Small intestine (tissue), 7 donors: ENCODE data around the gene OLA1. TPM values are rescaled to one million over a fixed set of nuclear protein-coding genes. Genes with fewer than 3 reads are reported as not detected.
A peak's percentile ranks its signal among the peaks of the same experiment; 100 is the strongest.

Source experiments
- DNase-seq, 2 donors: peaks; one replicate each; pipeline versions ENCODE4 v3.0.0 to v3.0.0-alpha.2; 2013
- FAIRE-seq: peaks from 2 replicates; lab custom pipeline; 2012; peaks lifted over from hg19 to GRCh38; lab: Jason Lieb, UNC
- H3K27ac ChIP-seq, 3 donors: one replicate each; pipeline ENCODE4 v1.5.1; 2013; ENCODE audit warnings: low read length in 2 of 3, mild to moderate bottlenecking in 2 of 3, control low read depth in 1 of 3, inconsistent platforms in 1 of 3, low read depth in 1 of 3, moderate library complexity in 1 of 3
- H3K27me3 ChIP-seq, 3 donors: one replicate each; pipeline ENCODE4 v1.6.1; 2013; ENCODE audit warnings: low read length in 3 of 3, inconsistent platforms in 1 of 3; ENCODE audit not compliant: control insufficient read depth in 3 of 3, insufficient read depth in 3 of 3
- H3K36me3 ChIP-seq, 3 donors: one replicate each; pipeline ENCODE4 v1.6.1; 2013; ENCODE audit warnings: low read length in 3 of 3, inconsistent platforms in 1 of 3, low read depth in 1 of 3, mild to moderate bottlenecking in 1 of 3, moderate library complexity in 1 of 3; ENCODE audit not compliant: control insufficient read depth in 3 of 3, insufficient read depth in 2 of 3
- H3K4me1 ChIP-seq, 3 donors: one replicate each; pipeline ENCODE4 v1.6.1; 2013; ENCODE audit warnings: low read length in 2 of 3, inconsistent platforms in 1 of 3, low read depth in 1 of 3, mild to moderate bottlenecking in 1 of 3, moderate library complexity in 1 of 3; ENCODE audit not compliant: control insufficient read depth in 3 of 3, insufficient read depth in 2 of 3
- H3K4me3 ChIP-seq, 3 donors: one replicate each; pipeline ENCODE4 v1.5.1; 2013; ENCODE audit warnings: low read length in 3 of 3, control low read depth in 1 of 3, inconsistent platforms in 1 of 3, low read depth in 1 of 3, mild to moderate bottlenecking in 1 of 3, moderate library complexity in 1 of 3
- H3K9me3 ChIP-seq, 2 donors: one replicate each; pipeline ENCODE4 v1.6.1; 2013; ENCODE audit warnings: low read depth in 1 of 2, low read length in 1 of 2; ENCODE audit not compliant: control insufficient read depth in 2 of 2, insufficient read depth in 1 of 2
- WGBS, 3 donors: extraction: QIAGEN DNeasy Blood & Tissue Kit; methylation state at CpG; one replicate each; pipeline ENCODE4 v1.1.7; 2013; 5-methylcytosine and 5-hydroxymethylcytosine counted together
- polyA plus RNA-seq, 4 donors: library from polyadenylated mRNA; stranded (reverse) in 3 of 4; unstranded in 1 of 4; fragments of 200-250 nt in 3 of 4; fragments of 120-200 nt in 1 of 4; gene quantifications; one replicate each; pipeline versions ENCODE4 v1.2.1 to v1.2.3, GENCODE V29; 2013
- donor health status: healthy with polysubstance abuse.
- donor health status: control.
- donor health status: control.
- donor health status: Bipolar disorder and iron deficiency.
- donor health status: healthy.

Gene OLA1
- polyA plus RNA-seq, 4 donors: 60.3 to 148 (median 92.0) TPM

DNA sequence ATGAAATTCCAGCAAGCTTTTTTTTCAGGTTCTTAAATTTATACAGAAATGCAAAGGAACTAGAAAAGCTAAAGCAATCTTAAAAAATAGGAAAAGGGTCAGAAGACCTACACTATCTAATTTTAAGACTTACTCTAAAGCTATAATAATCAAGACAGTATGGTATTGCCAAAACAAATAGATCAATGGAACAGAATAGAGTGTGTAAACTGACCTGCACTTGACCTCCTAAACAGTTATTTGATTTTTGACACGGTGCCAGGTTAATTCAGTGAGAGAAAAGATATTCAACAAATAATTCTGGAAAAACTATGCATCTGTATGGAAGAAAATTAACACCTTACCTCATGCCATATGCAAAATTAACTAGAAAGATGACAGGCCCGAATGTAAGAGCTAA lies 73.6 kb downstream of the OLA1 start:
- DNase-seq (no peak), FAIRE-seq (no peak)
- peaks cover 0 to 21% of the 10 kb centered on the region in 2 donors for H3K9me3 ChIP-seq
- no peaks in the 10 kb centered on the region for H3K4me1 ChIP-seq
- peaks cover 0 to 16% (median 0%) of the 10 kb centered on the region in 3 donors for H3K36me3 ChIP-seq
- H3K4me3 ChIP-seq: no peak overlapping the region
- 82 to 86% (median 84%) methylated on average over 2 of the region's 2 CpGs for WGBS, 3 donors
- H3K27ac ChIP-seq: no peak overlapping the region
- H3K27me3 ChIP-seq: no peaks in the 10 kb centered on the region

DNA sequence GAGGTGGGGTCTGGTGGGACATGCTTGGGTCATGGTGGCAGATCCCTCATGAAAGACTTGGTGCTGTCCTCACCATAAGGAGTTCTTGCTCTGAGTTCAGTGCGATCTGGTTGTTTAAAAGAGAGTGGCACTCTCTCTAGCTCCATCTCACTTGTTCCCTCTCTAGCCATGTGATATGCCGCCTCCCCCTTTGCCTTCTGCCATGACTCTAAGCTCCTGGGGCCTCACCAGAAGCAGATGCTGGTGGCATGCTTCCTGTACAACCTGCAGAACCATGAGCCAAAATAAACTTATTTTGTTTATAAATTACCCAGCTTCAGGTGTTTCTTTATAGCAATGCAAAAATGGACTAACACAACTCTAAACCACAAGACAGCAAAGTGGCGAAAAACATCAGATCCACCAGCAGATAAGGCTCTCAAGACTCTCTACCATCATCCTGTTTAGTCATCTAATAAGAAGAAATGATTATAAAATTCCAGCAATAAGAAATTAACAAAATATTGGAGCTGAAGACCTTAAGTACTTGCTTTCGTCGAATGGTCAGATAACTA lies 75.5 kb downstream of the OLA1 start:
- peaks cover 0 to 16% (median 0%) of the 10 kb centered on the region in 3 donors for H3K36me3 ChIP-seq
- no peak for FAIRE-seq
- no peak for DNase-seq
- H3K9me3 ChIP-seq: peaks cover 0 to 29% of the 10 kb centered on the region in 2 donors
- H3K27me3 ChIP-seq: no peaks in the 10 kb centered on the region
- 82 to 96% (median 91%) methylated on average over 5 of the region's 5 CpGs for WGBS, 3 donors
- H3K27ac ChIP-seq: no peak overlapping the region
- H3K4me3 ChIP-seq: no peak overlapping the region
- no peaks in the 10 kb centered on the region for H3K4me1 ChIP-seq

DNA sequence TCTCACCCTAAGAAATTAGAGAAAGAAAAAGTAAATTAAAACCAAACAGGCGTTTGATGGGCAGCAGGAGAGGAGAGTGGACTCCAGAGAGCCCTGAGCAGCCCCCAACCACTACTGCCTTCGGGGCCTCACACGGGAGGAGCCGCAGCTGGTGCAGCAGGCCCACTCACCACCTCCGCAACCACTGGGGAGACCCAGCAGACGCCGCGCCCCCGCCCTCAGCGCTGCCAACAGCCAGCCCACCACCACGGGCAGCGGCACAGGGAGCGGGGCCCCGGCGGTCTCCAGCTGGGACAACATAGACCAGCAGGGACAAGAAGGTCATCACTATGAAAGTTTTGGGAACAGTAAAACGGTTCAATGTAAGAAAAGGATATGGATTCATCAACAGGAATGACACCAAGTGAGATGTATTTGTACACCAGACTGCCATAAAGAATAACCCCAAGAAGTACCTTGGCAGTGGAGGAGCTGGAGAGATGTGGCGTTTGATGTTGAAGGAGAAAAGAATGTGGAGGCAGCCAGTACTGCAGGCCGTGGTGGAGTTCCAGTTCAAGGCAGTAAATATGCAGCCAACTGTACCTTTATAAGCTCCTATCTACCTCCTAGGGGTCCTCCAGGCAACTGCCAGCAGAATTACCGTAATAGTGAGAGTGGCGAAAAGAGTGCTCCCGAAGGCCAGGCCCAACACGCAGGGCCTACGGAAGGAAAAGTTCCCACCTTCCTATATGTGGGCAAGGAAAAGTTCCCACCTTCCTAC lies 76.5 kb downstream of the OLA1 start:
- DNase-seq (no peak), FAIRE-seq (no peak)
- H3K4me1 ChIP-seq: no peaks in the 10 kb centered on the region
- no peak overlapping the region for H3K4me3 ChIP-seq
- WGBS, 3 donors: 97 to 99% (median 98%) methylated on average over 23 of the region's 23 CpGs
- no peak overlapping the region for H3K27ac ChIP-seq
- H3K27me3 ChIP-seq: no peaks in the 10 kb centered on the region
- H3K9me3 ChIP-seq: peaks cover 0 to 30% of the 10 kb centered on the region in 2 donors
- H3K36me3 ChIP-seq: peaks cover 0 to 16% (median 0%) of the 10 kb centered on the region in 3 donors

DNA sequence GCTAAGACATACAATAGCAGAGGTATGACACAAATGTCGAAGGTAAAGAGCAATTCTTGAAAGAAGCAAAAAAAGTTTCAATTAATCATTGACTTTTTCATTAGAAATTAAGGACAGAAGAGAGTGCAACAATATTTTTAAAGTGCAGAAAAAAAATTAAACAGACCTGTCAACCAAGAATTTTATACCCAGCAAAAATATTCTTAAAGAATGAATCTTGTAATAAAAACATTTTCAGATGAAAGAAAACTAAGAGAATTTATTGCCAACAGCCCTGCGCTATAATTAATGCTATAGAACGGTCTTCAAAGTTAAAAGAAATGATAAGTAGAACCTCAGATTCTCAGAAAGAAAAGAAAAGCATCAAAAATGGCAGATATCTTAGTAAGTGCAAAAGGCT lies 79.0 kb downstream of the OLA1 start:
- no peaks in the 10 kb centered on the region for H3K4me1 ChIP-seq
- FAIRE-seq (no peak), DNase-seq (no peak)
- no peak overlapping the region for H3K27ac ChIP-seq
- WGBS, 3 donors: 98 to 99% (median 98%) methylated on average over 3 of the region's 3 CpGs
- H3K36me3 ChIP-seq: peaks cover 0 to 16% (median 0%) of the 10 kb centered on the region in 3 donors
- no peaks in the 10 kb centered on the region for H3K27me3 ChIP-seq
- peaks cover 0 to 30% of the 10 kb centered on the region in 2 donors for H3K9me3 ChIP-seq
- H3K4me3 ChIP-seq: no peak overlapping the region

DNA sequence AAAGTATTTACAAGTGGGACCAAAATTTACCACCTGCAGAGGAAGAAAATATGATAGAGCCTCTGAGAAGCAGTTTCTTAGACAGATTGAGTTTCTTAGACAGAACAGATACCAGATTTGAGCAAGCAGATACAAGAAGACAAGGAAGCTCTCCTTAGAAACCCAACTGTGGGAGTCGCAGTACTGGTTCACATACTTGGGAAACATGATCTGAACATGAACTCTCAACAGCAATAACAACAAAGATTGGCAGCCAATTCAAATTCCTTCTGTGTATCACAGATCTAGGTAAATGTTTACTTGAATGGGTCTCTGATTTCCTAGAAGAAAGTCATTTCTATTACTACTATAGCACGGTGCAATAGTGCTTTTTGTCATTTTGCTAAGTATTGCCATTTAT lies 82.1 kb downstream of the OLA1 start:
- WGBS, 3 donors: 83 to 92% (median 91%) methylated on average over 2 of the region's 2 CpGs
- no peak for DNase-seq
- FAIRE-seq: no peak

DNA sequence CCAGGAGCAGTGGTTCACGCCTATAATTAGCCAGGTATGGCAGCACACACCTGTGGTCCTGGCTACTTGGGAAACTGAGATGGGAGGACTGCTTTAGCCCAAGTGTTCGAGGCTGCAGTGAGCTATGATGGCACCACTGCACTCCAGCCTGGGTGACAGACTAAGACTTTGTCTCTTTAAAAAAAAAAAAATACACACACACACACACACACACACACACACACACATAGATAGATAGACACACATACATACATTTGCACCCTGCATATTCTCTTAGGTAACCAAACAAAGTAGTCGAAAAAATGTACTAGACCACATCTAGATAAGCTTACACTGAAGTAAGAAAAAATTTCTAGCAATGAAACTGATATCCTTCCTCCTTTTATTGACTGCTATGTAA lies 86.8 kb downstream of the OLA1 start:
- peaks cover 0 to 3% of the 10 kb centered on the region in 2 donors for H3K9me3 ChIP-seq
- FAIRE-seq: no peak
- H3K27ac ChIP-seq: no peak overlapping the region
- 89 to 90% (median 89%) methylated on average over 3 of the region's 3 CpGs for WGBS, 3 donors
- DNase-seq: no peak
- no peaks in the 10 kb centered on the region for H3K36me3 ChIP-seq
- no peaks in the 10 kb centered on the region for H3K4me1 ChIP-seq
- H3K27me3 ChIP-seq: no peaks in the 10 kb centered on the region
- no peak overlapping the region for H3K4me3 ChIP-seq

More for the DNA sequence above, 82.1 kb downstream of the OLA1 start:
- no peaks in the 10 kb centered on the region for H3K4me1 ChIP-seq
- H3K27me3 ChIP-seq: no peaks in the 10 kb centered on the region
- H3K9me3 ChIP-seq: peaks cover 0 to 16% of the 10 kb centered on the region in 2 donors
- H3K4me3 ChIP-seq: no peak overlapping the region
- no peak overlapping the region for H3K27ac ChIP-seq
- H3K36me3 ChIP-seq: peaks cover 0 to 2% (median 0%) of the 10 kb centered on the region in 3 donors

DNA sequence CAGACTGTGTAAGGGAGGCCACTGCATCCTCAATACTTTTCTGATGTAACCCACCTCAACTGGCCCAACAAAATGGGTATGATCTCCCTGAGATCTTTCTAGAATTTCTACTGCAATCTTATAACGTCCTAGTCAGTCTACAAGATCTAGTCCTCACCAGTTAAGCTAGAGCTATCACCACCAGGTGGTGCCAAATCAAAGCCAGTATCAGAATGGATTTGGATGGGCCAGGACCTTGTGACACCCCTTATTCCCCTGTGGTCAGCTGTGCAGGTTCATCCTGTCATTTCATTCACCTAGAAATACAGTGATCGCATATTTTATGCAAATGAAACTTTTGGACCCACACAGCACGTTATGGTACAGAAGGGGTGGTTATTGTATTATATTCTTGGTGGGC lies 90.3 kb downstream of the OLA1 start:
- 67 to 81% (median 74%) methylated on average over 3 of the region's 3 CpGs for WGBS, 3 donors
- FAIRE-seq (no peak), DNase-seq (peak; percentile 51 to 57)
- Histone ChIP-seq H3K9me3 (no peaks in the 10 kb centered on the region), H3K4me1 (no peaks in the 10 kb centered on the region), H3K4me3 (no peak overlapping the region), H3K27me3 (no peaks in the 10 kb centered on the region), H3K27ac (no peak overlapping the region), H3K36me3 (no peaks in the 10 kb centered on the region)

DNA sequence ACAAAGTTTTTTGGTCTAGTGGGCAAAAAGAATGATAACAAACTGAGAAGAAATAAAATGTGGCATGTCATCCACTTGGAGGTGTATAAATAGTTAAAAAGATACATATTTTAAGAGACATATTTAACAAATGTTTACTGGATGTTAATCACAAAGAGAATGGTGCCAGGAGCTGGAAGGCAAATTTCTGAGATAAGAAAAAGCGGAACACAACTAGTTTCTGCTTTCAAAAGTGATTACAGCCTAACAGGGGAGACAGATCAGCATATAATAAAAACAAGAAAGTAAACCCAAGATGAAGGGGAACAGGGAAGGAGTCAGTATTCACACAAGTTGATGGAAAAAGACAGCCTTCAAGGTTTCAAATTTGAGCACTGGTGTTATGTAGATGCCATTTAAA lies 91.3 kb downstream of the OLA1 start:
- no peaks in the 10 kb centered on the region for H3K9me3 ChIP-seq
- H3K27ac ChIP-seq: no peak overlapping the region
- H3K27me3 ChIP-seq: no peaks in the 10 kb centered on the region
- H3K36me3 ChIP-seq: no peaks in the 10 kb centered on the region
- H3K4me3 ChIP-seq: no peak overlapping the region
- DNase-seq (no peak), FAIRE-seq (no peak)
- H3K4me1 ChIP-seq: no peaks in the 10 kb centered on the region
- WGBS, 3 donors: 91 to 94% (median 92%) methylated on average over 1 of the region's 1 CpG
